Activated naive CD4-positive, alpha-beta T cell treated with anti-CD3 and anti-CD28 coated beads for 36 hours (primary cell): ENCODE data around the gene GPC5. TPM values are rescaled to one million over a fixed set of nuclear protein-coding genes. Genes with fewer than 3 reads are reported as not detected.
"Not testable (repeated sequence)": the region's sequence is repeated elsewhere in the genome, so short reads cannot be mapped to it uniquely, and the experiment has no call there.

ENCODE experiments used
- CTCF ChIA-PET: fragments of 350-600 bp; sonication (Branson Sonifier 250); formaldehyde crosslinking; loops from one replicate; lab custom pipeline; 2021; ENCODE audit warnings: antibody characterized with exemption; lab: Charles Lee
- DNase-seq: peaks from one replicate; pipeline ENCODE4 v3.0.0-alpha.2; 2020
- H3K27ac Mint-ChIP-seq: one replicate; pipeline ENCODE4 v1.8.0; 2021; ENCODE audit warnings: mild to moderate bottlenecking, mixed read lengths
- H3K27me3 Mint-ChIP-seq: one replicate; pipeline ENCODE4 v1.8.0; 2021; ENCODE audit warnings: low read depth, mixed read lengths
- H3K36me3 Mint-ChIP-seq: one replicate; pipeline ENCODE4 v1.8.0; 2021; ENCODE audit warnings: low read depth, mixed read lengths
- H3K4me1 Mint-ChIP-seq: one replicate; pipeline ENCODE4 v1.8.0; 2021; ENCODE audit warnings: low read depth, mixed read lengths
- H3K4me3 Mint-ChIP-seq: one replicate; pipeline ENCODE4 v1.8.0; 2021; ENCODE audit warnings: mild to moderate bottlenecking, moderate library complexity, mixed read lengths
- H3K9me3 Mint-ChIP-seq: one replicate; pipeline ENCODE4 v1.8.0; 2021; ENCODE audit warnings: mixed read lengths
- intact Hi-C: fragments of 100-400 bp; cut with micrococcal nuclease; formaldehyde crosslinking; loops from one replicate; pipeline ENCODE4 v1.15.1; 2023
- total RNA-seq, 2 experiments: library from RNA; stranded (reverse); gene quantifications; one replicate each; pipeline ENCODE4 v1.2.3, GENCODE V29; 2021

GPC5 gene
- total RNA-seq, 2 experiments from 2014 or later, result 0.38 to 0.40 TPM

- DNase-seq, H3K4me1 Mint-ChIP-seq, H3K36me3 Mint-ChIP-seq, H3K27me3 Mint-ChIP-seq, H3K27ac Mint-ChIP-seq, H3K4me3 Mint-ChIP-seq, CTCF ChIA-PET, intact Hi-C loops: not testable (repeated sequence)
- H3K9me3 Mint-ChIP-seq, result peaks cover 28% of the 10 kb centered on the region
These were observed 1297.4 kb downstream of the GPC5 start for GRCh38 chr13:92695827-92696226.

GRCh38 chr13:92716749-92717148 lies 1318.3 kb downstream of the GPC5 start:
- Mint-ChIP-seq H3K4me3 (no peak overlapping the region), H3K27ac (no peak overlapping the region), H3K27me3 (no peaks in the 10 kb centered on the region), H3K4me1 (no peaks in the 10 kb centered on the region), H3K9me3 (peaks cover 3% of the 10 kb centered on the region), H3K36me3 (no peaks in the 10 kb centered on the region)
- DNase-seq, result no peak
- CTCF ChIA-PET, result no interaction called here
- intact Hi-C loops, result no loop called here

GRCh38 chr13:92717857-92718256 lies 1319.4 kb downstream of the GPC5 start:
- Mint-ChIP-seq H3K27me3 (no peaks in the 10 kb centered on the region), H3K4me3 (no peak overlapping the region), H3K4me1 (no peaks in the 10 kb centered on the region), H3K9me3 (peaks cover 3% of the 10 kb centered on the region), H3K36me3 (no peaks in the 10 kb centered on the region), H3K27ac (no peak overlapping the region)
- CTCF ChIA-PET, result no interaction called here
- intact Hi-C loops, result no loop called here
- DNase-seq, result no peak

GRCh38 chr13:92719868-92720267 lies 1321.4 kb downstream of the GPC5 start:
- Mint-ChIP-seq H3K27ac (no peak overlapping the region), H3K36me3 (no peaks in the 10 kb centered on the region), H3K9me3 (no peaks in the 10 kb centered on the region), H3K4me1 (no peaks in the 10 kb centered on the region), H3K27me3 (no peaks in the 10 kb centered on the region), H3K4me3 (no peak overlapping the region)
- no peak for DNase-seq
- CTCF ChIA-PET, result interaction anchor here (0.6 to 0.7 kb wide), 2 partner anchors 17 to 639 kb away, joined by 3 to 4 read pairs; no protein-coding TSS in a partner anchor
- intact Hi-C loops, result no loop called here

GRCh38 chr13:92721620-92722019 lies 1323.2 kb downstream of the GPC5 start:
- no peaks in the 10 kb centered on the region for H3K9me3 Mint-ChIP-seq
- H3K4me3 Mint-ChIP-seq, result no peak overlapping the region
- H3K36me3 Mint-ChIP-seq, result no peaks in the 10 kb centered on the region
- intact Hi-C loops, result no loop called here
- CTCF ChIA-PET, result no interaction called here
- H3K27me3 Mint-ChIP-seq, result no peaks in the 10 kb centered on the region
- H3K27ac Mint-ChIP-seq, result no peak overlapping the region
- no peak for DNase-seq
- H3K4me1 Mint-ChIP-seq, result no peaks in the 10 kb centered on the region

- no peaks in the 10 kb centered on the region for H3K4me1 Mint-ChIP-seq
- DNase-seq, result no peak
- no peak overlapping the region for H3K27ac Mint-ChIP-seq
- H3K36me3 Mint-ChIP-seq, result no peaks in the 10 kb centered on the region
- no peaks in the 10 kb centered on the region for H3K9me3 Mint-ChIP-seq
- intact Hi-C loops, result no loop called here
- no peak overlapping the region for H3K4me3 Mint-ChIP-seq
- H3K27me3 Mint-ChIP-seq, result no peaks in the 10 kb centered on the region
- CTCF ChIA-PET, result no interaction called here
These were observed 1328.7 kb downstream of the GPC5 start for GRCh38 chr13:92727118-92727517.

- intact Hi-C loops, result no loop called here
- Mint-ChIP-seq H3K4me1 (no peaks in the 10 kb centered on the region), H3K27ac (no peak overlapping the region), H3K27me3 (no peaks in the 10 kb centered on the region), H3K36me3 (no peaks in the 10 kb centered on the region), H3K4me3 (no peak overlapping the region), H3K9me3 (peaks cover 4% of the 10 kb centered on the region)
- DNase-seq, result no peak
- CTCF ChIA-PET, result no interaction called here
These were observed 1335.6 kb downstream of the GPC5 start for GRCh38 chr13:92734068-92734467.

- intact Hi-C loops, result no loop called here
- no peak for DNase-seq
- Mint-ChIP-seq H3K9me3 (peaks cover 4% of the 10 kb centered on the region), H3K4me3 (no peak overlapping the region), H3K36me3 (no peaks in the 10 kb centered on the region), H3K27ac (no peak overlapping the region), H3K4me1 (no peaks in the 10 kb centered on the region), H3K27me3 (no peaks in the 10 kb centered on the region)
- CTCF ChIA-PET, result no interaction called here
These were observed 1336.1 kb downstream of the GPC5 start for GRCh38 chr13:92734545-92734944.

- intact Hi-C loops, result no loop called here
- H3K27ac Mint-ChIP-seq, result no peak overlapping the region
These were observed 1337.5 kb downstream of the GPC5 start for GRCh38 chr13:92735909-92736308.

GRCh38 chr13:92739306-92739818 lies 1340.9 kb downstream of the GPC5 start:
- H3K4me1 Mint-ChIP-seq, result no peaks in the 10 kb centered on the region
- H3K27me3 Mint-ChIP-seq, result no peaks in the 10 kb centered on the region
- CTCF ChIA-PET, result no interaction called here
- no peak overlapping the region for H3K4me3 Mint-ChIP-seq
- no peak overlapping the region for H3K27ac Mint-ChIP-seq
- H3K9me3 Mint-ChIP-seq, result peaks cover 6% of the 10 kb centered on the region
- intact Hi-C loops, result no loop called here
- H3K36me3 Mint-ChIP-seq, result no peaks in the 10 kb centered on the region
- DNase-seq, result no peak

More at GRCh38 chr13:92735909-92736308, 1337.5 kb downstream of the GPC5 start:
- Mint-ChIP-seq H3K4me1 (no peaks in the 10 kb centered on the region), H3K36me3 (no peaks in the 10 kb centered on the region), H3K9me3 (peaks cover 6% of the 10 kb centered on the region), H3K27me3 (no peaks in the 10 kb centered on the region), H3K4me3 (no peak overlapping the region)
- CTCF ChIA-PET, result no interaction called here
- DNase-seq, result no peak

- CTCF ChIA-PET, result no interaction called here
- intact Hi-C loops, result no loop called here
- no peak for DNase-seq
- Mint-ChIP-seq H3K27ac (no peak overlapping the region), H3K27me3 (no peaks in the 10 kb centered on the region), H3K9me3 (peaks cover 2% of the 10 kb centered on the region), H3K4me3 (no peak overlapping the region), H3K36me3 (no peaks in the 10 kb centered on the region), H3K4me1 (no peaks in the 10 kb centered on the region)
These were observed 1345.6 kb downstream of the GPC5 start for GRCh38 chr13:92743992-92744391.

- CTCF ChIA-PET, result no interaction called here
- Mint-ChIP-seq H3K4me3 (no peak overlapping the region), H3K27ac (no peak overlapping the region), H3K36me3 (no peaks in the 10 kb centered on the region), H3K9me3 (peaks cover 2% of the 10 kb centered on the region), H3K27me3 (no peaks in the 10 kb centered on the region), H3K4me1 (no peaks in the 10 kb centered on the region)
- intact Hi-C loops, result no loop called here
- no peak for DNase-seq
These were observed 1346.8 kb downstream of the GPC5 start for GRCh38 chr13:92745258-92745657.

- DNase-seq, CTCF ChIA-PET, H3K27me3 Mint-ChIP-seq, intact Hi-C loops, H3K36me3 Mint-ChIP-seq, H3K27ac Mint-ChIP-seq, H3K9me3 Mint-ChIP-seq, H3K4me1 Mint-ChIP-seq, H3K4me3 Mint-ChIP-seq: not testable (repeated sequence)
These were observed 1354.3 kb downstream of the GPC5 start for GRCh38 chr13:92752705-92753104.
